Transverse colon (tissue), 4 donors: ENCODE results near the gene PCDH17. TPM values are rescaled to one million over a fixed set of nuclear protein-coding genes. Genes with fewer than 3 reads are reported as not detected.
A peak's percentile ranks its signal among the peaks of the same experiment; 100 is the strongest.

Experiments
- DNase-seq: peaks from one replicate; pipeline ENCODE4 v3.0.0-alpha.2; 2019
- H3K27ac ChIP-seq, 4 donors: fragments of 200-600 bp; sonication (generic); 2 replicates each; pipeline ENCODE4 v1.5.1; 2016 to 2018; ENCODE audit warnings: inconsistent platforms in 4 of 4
- H3K27me3 ChIP-seq: fragments of 200-600 bp; sonication (generic); 2 replicates; pipeline ENCODE4 v1.5.1; 2017; ENCODE audit warnings: inconsistent platforms
- H3K36me3 ChIP-seq, 4 donors: fragments of 200-600 bp; sonication (generic); 2 replicates each; pipeline ENCODE4 v1.5.1; 2017 to 2019; ENCODE audit warnings: inconsistent platforms in 4 of 4
- H3K4me1 ChIP-seq, 4 donors: fragments of 200-600 bp; sonication (generic); 2 replicates each; pipeline ENCODE4 v1.5.1; 2017 to 2020; ENCODE audit warnings: inconsistent platforms in 4 of 4
- H3K4me3 ChIP-seq, 4 donors: fragments of 200-600 bp; sonication (generic); 1 replicate in 1 of 4; 2 replicates in 3 of 4; pipeline versions ENCODE4 v1.5.1 to v1.6.1; 2017 to 2019; ENCODE audit warnings: inconsistent platforms in 4 of 4
- H3K9me3 ChIP-seq, 2 donors: fragments of 200-600 bp; sonication (generic); 2 replicates each; pipeline ENCODE4 v1.5.1; 2017 to 2019; ENCODE audit warnings: inconsistent platforms in 2 of 2
- CTCF ChIP-seq, 5 experiments: fragments of 200-600 bp in 3 of 5; fragments of 450-650 bp in 2 of 5; sonication (generic) in 3 of 5; IDR thresholded peaks; 1 replicate in 2 of 5; 2 replicates in 3 of 5; pipeline ENCODE4 v1.5.1; 2016 to 2017; ENCODE audit warnings: antibody characterized with exemption in 5 of 5, inconsistent platforms in 3 of 5, mild to moderate bottlenecking in 2 of 5, moderate library complexity in 1 of 5
- EP300 ChIP-seq: sonication (generic); formaldehyde crosslinking; IDR thresholded peaks from one replicate; pipeline ENCODE4 v1.6.1; 2017; ENCODE audit warnings: antibody characterized with exemption, low read depth
- POLR2A ChIP-seq: fragments of 450-650 bp; IDR thresholded peaks from one replicate; pipeline ENCODE4 v1.6.1; 2016; ENCODE audit warnings: antibody characterized with exemption, mild to moderate bottlenecking, moderate library complexity
- POLR2AphosphoS5 ChIP-seq, 3 donors: sonication (generic); formaldehyde crosslinking; IDR thresholded peaks; one replicate each; pipeline ENCODE4 v1.6.1; 2016; ENCODE audit warnings: antibody characterized with exemption in 3 of 3
- WGBS, 2 donors: methylation state at CpG; one replicate each; pipeline ENCODE4 v1.1.5; 2018; ENCODE audit warnings: low coverage in 1 of 2; 5-methylcytosine and 5-hydroxymethylcytosine counted together
- in situ Hi-C, 4 donors: fragments of 200-750 bp; cut with MboI; loops; one replicate each; pipeline versions ENCODE4 v1.15.0 to v1.15.1; 2017; ENCODE audit warnings: low sequenced_read_pairs in 3 of 4, low pct_ligation_motif_present in 1 of 4, low pct_unique_long_range_greater_than_20kb in 1 of 4
- intact Hi-C: fragments of 100-400 bp; cut with DNase I; formaldehyde crosslinking; loops from one replicate; pipeline ENCODE4 v1.15.1; 2023; ENCODE audit warnings: low total_unique reads
- total RNA-seq, 4 donors: library from RNA; depleted of rRNA; stranded (reverse); fragments of >200 nt; gene quantifications; one replicate each; pipeline ENCODE4 v1.1.0, GENCODE V29; 2016

The PCDH17 gene
- total RNA-seq, 4 donors from 2014 or later: 0.80 to 2.2 (median 1.2) TPM; not detected in 1

- DNase-seq: peak; percentile 13
- Histone ChIP-seq H3K27me3 (peaks cover 66% of the 10 kb centered on the region), H3K4me3 (peak overlapping the region in 3 of 4 donors; percentile 4 to 49 (median 21)), H3K36me3 (no peaks in the 10 kb centered on the region), H3K9me3 (no peaks in the 10 kb centered on the region), H3K4me1 (peaks cover 0 to 24% (median 15%) of the 10 kb centered on the region in 4 donors), H3K27ac (peak overlapping the region in 2 of 4 donors; percentile 33)
- intact Hi-C loops (no loop called here), in situ Hi-C loops (no loop called here)
- TF ChIP-seq POLR2AphosphoS5 (IDR thresholded peaks at IDR 0.05) (peak in 1 of 3 donors; percentile 42), EP300 (no peak), POLR2A (no peak), CTCF (IDR thresholded peaks at IDR 0.05) (peak in 3 of 5 experiments; percentile 20 to 25 (median 25))
- WGBS, 2 donors: 47 to 60% methylated on average over 7 to 49 of the region's 77 CpGs
Measured at GRCh38 chr13:57633141-57633949, 1.8 kb downstream of the PCDH17 start.

GRCh38 chr13:57633950-57634838 is 2.6 kb downstream of the PCDH17 start:
- in situ Hi-C loops (no loop called here), intact Hi-C loops (no loop called here)
- Histone ChIP-seq H3K27ac (peak overlapping the region in 2 of 4 donors; percentile 33), H3K4me3 (peak overlapping the region; percentile 4 to 49 (median 14)), H3K27me3 (peaks cover 57% of the 10 kb centered on the region), H3K9me3 (no peaks in the 10 kb centered on the region), H3K36me3 (no peaks in the 10 kb centered on the region), H3K4me1 (peaks cover 0 to 23% (median 15%) of the 10 kb centered on the region in 4 donors)
- 33 to 44% methylated on average over 1 to 60 of the region's 78 CpGs for WGBS, 2 donors
- no peak for DNase-seq
- TF ChIP-seq EP300 (no peak), CTCF (IDR thresholded peaks at IDR 0.05) (no peak), POLR2A (no peak), POLR2AphosphoS5 (IDR thresholded peaks at IDR 0.05) (no peak)

- Histone ChIP-seq H3K9me3 (no peaks in the 10 kb centered on the region), H3K27me3 (peaks cover 51% of the 10 kb centered on the region), H3K4me3 (peak overlapping the region in 3 of 4 donors; percentile 4 to 49 (median 21)), H3K4me1 (peaks cover 0 to 17% (median 12%) of the 10 kb centered on the region in 4 donors), H3K36me3 (no peaks in the 10 kb centered on the region), H3K27ac (peak overlapping the region in 1 of 4 donors; percentile 33)
- in situ Hi-C loops (no loop called here), intact Hi-C loops (no loop called here)
- 17 to 35% methylated on average over 9 to 15 of the region's 15 CpGs for WGBS, 2 donors
- no peak for TF ChIP-seq POLR2A
- no peak for TF ChIP-seq EP300
- no peak for TF ChIP-seq POLR2AphosphoS5 (IDR thresholded peaks at IDR 0.05)
- TF ChIP-seq CTCF (IDR thresholded peaks at IDR 0.05): no peak
- DNase-seq: no peak
Measured at GRCh38 chr13:57634839-57635165, 3.3 kb downstream of the PCDH17 start.

GRCh38 chr13:57635541-57636085 is 4.1 kb downstream of the PCDH17 start:
- no peak for DNase-seq
- Histone ChIP-seq H3K4me3 (no peak overlapping the region), H3K9me3 (no peaks in the 10 kb centered on the region), H3K27ac (no peak overlapping the region), H3K36me3 (no peaks in the 10 kb centered on the region), H3K27me3 (peaks cover 43% of the 10 kb centered on the region), H3K4me1 (peaks cover 0 to 11% (median 7%) of the 10 kb centered on the region in 4 donors)
- in situ Hi-C loops: no loop called here
- intact Hi-C loops: no loop called here
- 41 to 67% methylated on average over 2 of the region's 2 CpGs for WGBS, 2 donors
- no peak for TF ChIP-seq POLR2AphosphoS5 (IDR thresholded peaks at IDR 0.05)
- no peak for TF ChIP-seq POLR2A
- TF ChIP-seq CTCF (IDR thresholded peaks at IDR 0.05): no peak
- TF ChIP-seq EP300: no peak
